Measurements from ENCODE around the gene KDM5B.

The KDM5B gene

DNA sequence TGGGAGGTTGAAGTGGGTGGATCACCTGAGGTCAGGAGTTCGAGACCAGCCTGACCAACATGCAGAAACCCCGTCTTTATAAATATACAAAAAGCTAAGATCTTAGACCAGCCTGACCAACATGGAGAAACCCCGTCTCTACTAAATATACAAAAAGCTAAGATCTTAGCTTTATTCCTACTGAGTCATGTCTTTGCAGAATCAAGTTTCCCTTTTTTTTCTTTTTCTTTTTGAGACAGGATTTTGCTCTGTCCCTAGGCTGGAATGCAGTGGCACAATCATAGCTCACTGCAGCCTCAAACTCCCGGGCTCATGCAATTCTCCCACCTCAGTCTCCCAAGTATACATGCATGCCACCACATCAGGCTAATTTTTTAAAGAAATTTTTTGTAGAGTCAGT, 21.4 kb downstream of the KDM5B start:
- H3K27ac ChIP-seq: no peak overlapping the region
- no peak for TF ChIP-seq ZFX (IDR thresholded peaks at IDR 0.05; ENCODE audit: borderline replicate concordance)
- TF ChIP-seq, protein P1, sequence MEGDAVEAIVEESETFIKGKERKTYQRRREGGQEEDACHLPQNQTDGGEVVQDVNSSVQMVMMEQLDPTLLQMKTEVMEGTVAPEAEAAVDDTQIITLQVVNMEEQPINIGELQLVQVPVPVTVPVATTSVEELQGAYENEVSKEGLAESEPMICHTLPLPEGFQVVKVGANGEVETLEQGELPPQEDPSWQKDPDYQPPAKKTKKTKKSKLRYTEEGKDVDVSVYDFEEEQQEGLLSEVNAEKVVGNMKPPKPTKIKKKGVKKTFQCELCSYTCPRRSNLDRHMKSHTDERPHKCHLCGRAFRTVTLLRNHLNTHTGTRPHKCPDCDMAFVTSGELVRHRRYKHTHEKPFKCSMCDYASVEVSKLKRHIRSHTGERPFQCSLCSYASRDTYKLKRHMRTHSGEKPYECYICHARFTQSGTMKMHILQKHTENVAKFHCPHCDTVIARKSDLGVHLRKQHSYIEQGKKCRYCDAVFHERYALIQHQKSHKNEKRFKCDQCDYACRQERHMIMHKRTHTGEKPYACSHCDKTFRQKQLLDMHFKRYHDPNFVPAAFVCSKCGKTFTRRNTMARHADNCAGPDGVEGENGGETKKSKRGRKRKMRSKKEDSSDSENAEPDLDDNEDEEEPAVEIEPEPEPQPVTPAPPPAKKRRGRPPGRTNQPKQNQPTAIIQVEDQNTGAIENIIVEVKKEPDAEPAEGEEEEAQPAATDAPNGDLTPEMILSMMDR (IDR thresholded peaks at IDR 0.05): no peak

DNA sequence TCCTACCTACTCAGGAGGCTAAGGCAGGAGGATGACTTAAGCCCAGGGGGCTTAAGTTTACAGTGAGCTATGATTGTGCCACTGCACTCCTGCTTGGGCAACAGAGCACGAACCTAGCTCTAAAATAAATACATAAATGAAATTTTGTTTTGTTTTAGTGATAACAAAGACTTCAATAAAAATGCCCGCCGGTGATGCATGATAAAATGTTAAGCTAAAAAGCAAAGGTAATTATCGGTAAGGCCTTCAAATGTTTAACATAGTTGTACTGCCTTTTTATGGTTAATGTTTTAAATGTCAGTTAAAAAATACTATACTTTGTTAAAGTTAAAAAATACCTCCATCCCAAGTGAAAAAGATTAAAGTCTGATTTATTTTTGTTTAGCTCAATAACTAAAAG, 27.0 kb downstream of the KDM5B start:
- TF ChIP-seq, protein P1 (IDR thresholded peaks at IDR 0.05): no peak
- no peak for TF ChIP-seq ZFX (IDR thresholded peaks at IDR 0.05; ENCODE audit: borderline replicate concordance)
- no peak overlapping the region for H3K27ac ChIP-seq

GRCh38 chr1:202770135-202770534, 38.1 kb downstream of the KDM5B start:
- H3K27ac ChIP-seq: no peak overlapping the region

DNA sequence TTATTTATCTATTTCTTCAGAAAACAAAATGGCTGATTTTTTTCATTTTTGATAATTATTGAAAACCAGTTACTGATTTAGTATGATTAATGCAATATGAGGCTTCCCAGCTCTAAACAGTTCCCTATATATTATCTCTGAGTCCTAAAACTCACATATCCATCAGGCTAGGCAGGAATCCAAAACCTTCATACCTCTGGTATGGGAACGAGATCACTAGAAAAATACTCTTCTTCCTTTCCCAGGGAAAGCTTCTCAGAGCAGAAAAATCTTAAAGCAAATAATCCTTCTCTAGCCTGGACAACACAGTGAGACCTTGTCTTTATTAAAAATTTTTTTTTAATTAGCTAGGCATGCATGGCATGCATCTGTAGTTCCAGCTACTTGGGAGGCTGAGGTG, 42.5 kb downstream of the KDM5B start:
- H3K27ac ChIP-seq: no peak overlapping the region
- TF ChIP-seq, protein P1 (IDR thresholded peaks at IDR 0.05): no peak
- TF ChIP-seq ZFX (IDR thresholded peaks at IDR 0.05; ENCODE audit: borderline replicate concordance): no peak

More at GRCh38 chr1:202770135-202770534, 38.1 kb downstream of the KDM5B start:
- TF ChIP-seq, protein P1 (IDR thresholded peaks at IDR 0.05): no peak
- no peak for TF ChIP-seq ZFX (IDR thresholded peaks at IDR 0.05; ENCODE audit: borderline replicate concordance)

DNA sequence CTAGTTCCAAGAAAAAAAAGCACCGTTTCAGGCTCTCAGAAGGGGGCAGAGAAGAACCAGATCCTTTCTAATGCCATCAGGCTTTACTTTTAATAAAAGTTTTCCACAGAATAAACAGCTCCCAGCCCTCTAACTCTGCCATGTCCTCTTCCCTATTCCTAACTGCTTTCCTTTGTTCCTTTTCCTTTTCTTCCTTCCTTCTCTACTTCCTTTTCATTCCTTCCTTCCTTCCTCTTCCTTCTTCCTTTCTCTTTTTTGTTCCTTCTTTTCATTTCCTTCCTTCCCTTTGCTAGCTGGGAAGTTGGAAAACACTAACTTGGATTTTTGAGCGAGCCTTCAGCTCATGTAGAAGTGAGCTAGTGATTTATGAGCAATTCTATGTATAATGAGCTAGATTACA, 46.2 kb downstream of the KDM5B start:
- TF ChIP-seq, protein P1 (IDR thresholded peaks at IDR 0.05): no peak
- no peak for TF ChIP-seq ZFX (IDR thresholded peaks at IDR 0.05; ENCODE audit: borderline replicate concordance)
- H3K27ac ChIP-seq: no peak overlapping the region

DNA sequence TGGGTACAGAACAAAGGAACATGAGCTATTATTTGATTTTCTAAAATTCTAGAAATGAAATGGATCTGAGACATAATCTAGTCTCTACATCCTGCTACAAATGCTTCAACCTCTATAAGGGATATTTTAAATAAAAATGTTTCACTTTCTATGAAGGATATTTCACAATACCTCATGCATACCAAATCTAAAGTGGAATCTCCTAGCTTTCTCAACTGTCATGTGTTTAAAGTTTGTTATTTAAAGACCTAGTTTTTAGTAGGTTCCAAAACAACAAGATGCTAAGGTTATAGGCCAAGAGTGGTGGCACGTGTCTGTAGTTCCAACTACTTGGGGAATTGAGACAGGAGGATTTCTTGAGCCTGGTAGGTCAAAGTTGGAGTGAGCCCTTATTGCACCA, 47.6 kb downstream of the KDM5B start:
- TF ChIP-seq, protein P1 (IDR thresholded peaks at IDR 0.05): no peak
- TF ChIP-seq ZFX (IDR thresholded peaks at IDR 0.05; ENCODE audit: borderline replicate concordance): no peak
- no peak overlapping the region for H3K27ac ChIP-seq

DNA sequence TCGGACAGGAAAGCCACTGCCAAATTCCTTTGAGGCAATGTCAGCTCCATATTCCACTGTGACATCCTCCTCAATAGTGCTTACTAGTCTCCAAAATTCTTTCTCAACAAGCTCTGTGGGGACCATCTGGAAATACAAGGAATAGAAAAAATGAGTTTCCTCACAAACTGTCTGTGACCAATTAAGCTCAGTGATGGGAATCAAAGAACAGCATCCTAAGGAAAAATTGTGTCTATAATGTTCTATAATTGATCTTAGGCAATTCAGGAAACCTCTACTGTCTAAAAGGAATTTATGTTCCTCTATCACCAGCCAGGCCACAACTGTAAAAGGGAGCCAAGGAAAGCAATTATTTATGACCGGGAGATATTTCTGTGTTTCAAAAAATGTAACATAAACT, 51.8 kb downstream of the KDM5B start:
- TF ChIP-seq, protein P1 (IDR thresholded peaks at IDR 0.05): no peak
- TF ChIP-seq ZFX (IDR thresholded peaks at IDR 0.05; ENCODE audit: borderline replicate concordance): no peak
- H3K27ac ChIP-seq: no peak overlapping the region
